Ureter (tissue), 1 donor: ENCODE measurements around the gene MCC. TPM values are rescaled to one million over a fixed set of nuclear protein-coding genes. Genes with fewer than 3 reads are reported as not detected.
A peak's percentile ranks its signal among the peaks of the same experiment; 100 is the strongest.

Experiments used
- DNase-seq: peaks from one replicate; pipeline ENCODE4 v3.0.0-alpha.2; 2020; ENCODE audit warnings: low spot score
- total RNA-seq: library from RNA; stranded (reverse); gene quantifications from one replicate; pipeline ENCODE4 v1.2.4, GENCODE V29; 2023
- donor health status: DM: yes; HTN: yes; CAD: no.

The MCC gene
- total RNA-seq, 1 donor from 2014 or later = 88.8 TPM

- no peak for DNase-seq
Measured at GRCh38 chr5:113319256-113320053, 168.8 kb downstream of the MCC start.

GRCh38 chr5:113317636-113318035 lies 170.6 kb downstream of the MCC start:
- DNase-seq = no peak

GRCh38 chr5:113311301-113311700 lies 177.0 kb downstream of the MCC start:
- DNase-seq = no peak

GRCh38 chr5:113302120-113302519 lies 186.1 kb downstream of the MCC start:
- DNase-seq = no peak

GRCh38 chr5:113299591-113299990 lies 188.7 kb downstream of the MCC start:
- no peak for DNase-seq

DNA sequence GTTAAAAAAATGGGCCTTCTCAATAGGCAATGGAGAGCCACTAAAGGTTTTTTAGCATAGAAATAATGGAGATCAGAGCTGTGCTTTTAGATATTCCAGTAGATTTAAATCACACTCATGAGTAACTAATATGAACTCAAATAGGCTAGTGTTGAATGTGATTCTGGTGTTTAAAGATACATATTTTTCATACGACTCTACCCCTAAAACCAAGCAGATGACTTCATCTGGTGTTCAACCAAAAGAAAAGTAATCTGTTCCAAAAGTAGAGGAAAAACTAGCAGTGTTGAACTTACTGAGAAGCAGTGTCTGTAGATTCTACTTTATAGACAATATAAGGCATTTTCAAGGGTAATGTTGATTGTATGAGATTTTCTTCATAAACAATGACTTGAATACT lies 191.6 kb downstream of the MCC start:
- DNase-seq = no peak

DNA sequence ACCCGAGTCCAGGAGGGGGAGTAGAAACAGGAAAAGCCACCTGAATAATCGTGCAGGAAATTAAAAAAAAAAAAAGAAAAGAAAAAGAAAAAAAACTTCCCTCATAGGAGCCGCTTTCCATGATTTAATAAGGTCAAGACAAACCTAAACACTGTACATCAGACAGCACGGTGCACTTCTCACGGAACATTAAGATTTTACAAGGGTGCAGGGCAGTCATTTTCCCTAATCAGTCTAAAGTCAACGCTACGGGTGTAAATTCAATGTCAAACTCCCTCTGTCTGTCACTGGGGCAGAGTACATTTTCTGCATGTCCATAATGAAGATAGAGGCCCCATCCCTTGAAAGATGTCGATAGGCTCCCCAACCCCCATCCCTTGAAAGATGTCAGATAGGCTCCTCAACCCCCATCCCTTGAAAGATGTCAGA lies 193.1 kb downstream of the MCC start:
- no peak for DNase-seq

DNA sequence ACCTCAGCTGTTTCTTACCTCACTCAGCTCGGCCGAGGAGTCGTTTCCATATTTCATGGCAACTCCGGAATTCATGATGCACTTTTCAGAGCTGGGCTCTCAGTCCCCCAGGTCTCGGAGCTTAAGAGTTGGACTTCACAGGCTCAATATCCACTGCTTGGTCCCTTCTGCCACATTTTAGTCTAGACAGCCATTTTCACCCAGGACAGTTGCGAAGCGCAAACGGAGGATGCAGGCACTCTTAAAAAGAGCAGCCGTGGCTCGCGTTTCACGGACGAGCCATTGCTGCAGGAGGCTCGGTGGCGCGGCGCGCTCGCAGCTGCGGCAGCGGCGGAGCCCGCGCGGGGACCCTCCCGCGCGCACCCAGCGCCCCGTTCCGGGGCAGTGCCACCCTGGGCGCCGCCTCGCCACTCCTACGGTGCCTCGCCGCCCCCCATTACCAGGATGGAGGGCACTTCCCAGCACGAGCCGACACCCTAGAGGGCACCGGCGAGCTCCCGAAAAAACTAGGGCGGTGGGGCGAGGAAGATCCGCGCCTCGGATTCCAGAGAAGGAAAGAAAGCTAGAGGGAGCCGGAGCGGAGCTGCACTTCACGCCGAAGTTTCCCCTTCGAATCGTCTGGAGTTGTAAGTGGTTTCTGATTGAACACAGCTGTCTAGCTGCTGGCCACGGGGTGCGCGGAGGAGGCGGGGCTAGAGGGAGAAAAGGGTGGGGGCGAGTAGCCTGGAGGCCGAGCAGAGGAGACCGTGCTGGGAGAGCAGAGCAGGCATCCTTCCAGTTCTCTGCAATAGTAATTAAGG lies 193.7 kb downstream of the MCC start:
- DNase-seq = peak; percentile 95

- no peak for DNase-seq
Measured at GRCh38 chr5:113293975-113294310, 194.3 kb downstream of the MCC start.

DNA sequence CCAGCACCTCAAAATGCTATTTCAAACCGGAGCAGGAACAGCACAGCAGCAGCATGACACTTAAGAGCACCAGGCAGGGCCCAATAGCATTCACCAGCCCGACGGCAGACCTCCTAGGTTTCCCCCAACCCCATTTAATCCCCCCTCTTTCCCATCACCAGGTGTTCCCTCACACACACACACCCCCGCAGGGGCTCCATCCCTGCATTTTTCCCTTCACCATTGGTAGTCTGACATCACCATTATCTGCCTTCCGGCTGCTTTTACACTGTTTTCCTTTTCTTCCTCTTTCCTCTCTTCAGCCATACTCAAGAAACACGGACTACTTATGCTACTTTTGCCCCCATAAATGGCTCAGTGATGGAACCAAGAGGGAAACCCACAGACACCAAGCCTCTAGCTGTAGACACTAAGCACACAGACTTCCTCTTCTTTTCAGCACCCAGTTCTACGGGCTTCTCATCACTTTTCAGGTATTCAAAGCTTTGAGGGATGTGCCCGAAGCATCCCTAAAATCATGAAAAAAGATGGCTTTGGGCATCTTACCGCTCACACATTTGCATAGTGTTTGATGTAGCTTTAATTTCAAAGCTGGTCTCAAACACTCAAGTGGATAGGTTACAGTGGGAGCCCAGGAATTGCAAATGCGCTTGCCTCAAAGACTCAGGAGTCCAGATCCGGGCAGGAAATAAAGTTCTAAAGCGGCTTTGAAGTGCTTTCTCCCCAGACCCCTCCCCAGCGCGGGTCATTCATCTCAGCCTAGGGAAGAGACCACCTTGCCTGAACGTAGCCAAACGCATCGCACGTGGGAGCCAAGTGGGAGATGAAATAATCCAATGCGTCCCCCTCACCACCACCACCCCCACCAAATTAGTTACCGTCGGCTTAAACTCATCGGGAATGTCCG lies 194.9 kb downstream of the MCC start:
- no peak for DNase-seq

DNA sequence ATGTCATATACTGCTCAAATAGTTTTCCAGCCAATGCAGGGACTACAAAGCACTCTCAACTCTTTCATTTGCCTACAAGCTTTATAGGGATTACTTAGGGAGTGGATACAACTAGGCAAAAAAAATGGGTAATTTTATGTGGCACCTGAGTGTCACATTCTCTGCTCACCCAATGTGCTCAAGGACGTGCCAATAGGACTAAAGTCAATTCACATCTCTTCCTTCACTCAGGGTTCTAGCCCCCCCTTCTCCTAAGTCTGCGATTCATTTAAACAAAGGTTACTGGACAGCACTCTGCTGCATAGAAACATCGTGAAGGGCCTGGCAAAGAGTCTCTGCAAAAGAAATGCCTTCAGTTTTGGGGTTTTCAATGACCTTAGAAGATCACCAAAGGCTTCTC lies 195.8 kb downstream of the MCC start:
- no peak for DNase-seq

DNA sequence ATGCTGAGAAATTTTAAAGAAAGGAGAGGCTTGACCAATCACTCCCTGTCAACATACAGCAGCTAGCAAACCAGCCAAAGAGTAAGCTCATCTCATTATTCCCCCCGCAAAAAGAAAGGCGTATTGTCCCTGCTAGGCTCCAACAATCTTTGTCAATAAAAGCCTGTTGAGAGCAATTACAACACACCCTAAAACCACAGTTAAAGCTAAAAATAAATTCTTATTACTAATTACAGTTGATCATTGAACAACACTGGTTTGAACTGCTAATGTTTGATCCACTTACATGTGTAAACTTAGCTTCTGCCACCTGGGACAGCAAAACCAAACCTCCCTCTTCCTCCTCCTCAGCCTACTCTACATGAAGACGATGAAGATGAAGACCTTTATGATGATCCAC lies 204.7 kb downstream of the MCC start:
- no peak for DNase-seq

DNA sequence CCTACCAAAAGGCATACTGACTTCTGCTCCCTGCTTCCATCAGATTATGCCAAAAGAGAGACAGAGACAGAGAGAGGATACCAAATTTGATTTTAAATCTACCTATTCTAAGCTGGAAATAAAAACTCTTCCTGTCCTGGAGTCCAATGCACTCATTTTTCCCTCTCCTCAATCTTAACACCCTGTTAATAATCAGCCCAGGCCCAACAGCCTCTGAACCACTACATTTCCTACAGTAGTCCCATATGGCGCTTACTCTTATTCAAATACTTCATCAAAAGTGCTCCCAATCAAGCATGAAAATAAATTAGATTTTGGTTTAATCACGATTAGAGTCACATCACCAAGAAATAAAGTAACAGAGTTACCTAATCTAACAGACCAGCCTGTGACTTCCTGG lies 205.8 kb downstream of the MCC start:
- DNase-seq = no peak

DNA sequence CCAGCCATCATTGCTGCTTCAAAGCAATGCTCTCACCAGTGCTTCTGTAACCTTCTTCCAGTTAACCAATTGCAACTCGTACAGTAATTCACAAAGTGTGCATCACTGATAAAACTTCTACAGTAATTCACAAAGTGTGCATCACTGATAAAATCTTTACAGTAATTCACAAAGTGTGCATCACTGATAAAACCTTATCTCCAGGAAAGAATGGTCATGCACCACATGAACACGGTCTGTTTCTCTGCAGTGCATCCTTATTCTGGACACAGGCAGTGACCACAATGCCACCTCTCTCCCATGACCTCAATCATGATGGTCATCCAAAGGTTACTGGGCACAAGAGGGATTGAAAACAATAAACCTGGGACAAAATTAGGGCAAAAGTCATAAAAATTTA lies 207.1 kb downstream of the MCC start:
- DNase-seq = no peak

DNA sequence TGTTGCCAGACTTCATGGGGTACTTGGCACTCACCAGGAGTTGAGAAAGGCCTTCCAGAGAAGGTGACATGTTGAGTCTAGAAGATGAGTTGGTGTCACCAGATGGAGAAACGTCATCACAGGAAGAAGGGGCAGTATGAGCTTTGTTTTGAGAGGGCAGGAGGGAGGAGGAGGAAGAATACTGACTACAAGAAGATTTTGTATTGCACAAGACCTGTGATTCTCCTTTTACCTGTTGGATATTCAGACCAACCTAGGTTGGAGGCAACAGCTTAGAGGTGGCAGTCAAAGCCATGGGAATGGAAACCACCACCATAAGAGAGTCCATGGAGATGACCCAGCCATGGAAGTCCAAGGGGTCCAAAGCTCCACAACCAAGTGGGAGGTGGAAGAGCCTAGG lies 207.7 kb downstream of the MCC start:
- DNase-seq = no peak

DNA sequence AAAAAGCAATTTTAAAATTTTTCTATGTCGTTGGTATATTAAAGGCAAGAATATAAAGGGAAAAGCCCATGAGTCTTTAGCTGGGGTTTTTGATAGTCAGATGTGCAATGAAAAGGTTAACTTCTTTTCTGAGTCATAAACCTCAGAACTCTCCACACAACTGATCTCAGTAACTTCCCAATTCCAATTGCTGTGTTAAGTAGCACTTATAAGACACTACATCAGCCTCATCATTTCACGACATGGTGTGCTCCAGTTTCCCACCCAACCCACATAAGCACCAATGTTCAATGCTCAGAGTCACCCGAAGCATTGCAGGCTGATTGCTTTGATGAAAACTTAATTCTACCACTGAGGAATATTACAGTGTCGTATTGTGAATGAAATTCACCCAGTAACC lies 209.3 kb downstream of the MCC start:
- DNase-seq = no peak

GRCh38 chr5:113276493-113276892 lies 211.8 kb downstream of the MCC start:
- no peak for DNase-seq

DNA sequence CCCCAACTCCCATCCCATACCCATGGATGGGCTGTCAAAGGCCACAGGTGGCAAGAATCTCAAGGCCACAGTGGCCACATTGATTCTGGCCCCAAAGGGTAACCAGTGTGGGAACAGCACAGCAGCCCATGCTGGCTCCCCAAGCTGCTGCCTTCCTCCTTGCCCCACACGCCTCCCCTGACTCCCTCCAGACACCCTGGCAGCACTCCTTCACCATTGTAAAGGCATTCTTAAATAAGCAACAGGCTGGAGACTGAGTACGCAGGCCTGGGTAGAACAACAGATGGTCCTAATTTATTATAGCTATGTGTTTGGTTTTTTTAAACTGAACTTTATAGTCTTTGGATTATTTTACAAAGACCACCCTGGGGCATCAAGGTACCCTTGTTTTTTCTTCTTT lies 212.3 kb downstream of the MCC start:
- DNase-seq = no peak

GRCh38 chr5:113274836-113275414 lies 213.3 kb downstream of the MCC start:
- DNase-seq = no peak

- no peak for DNase-seq
Measured at GRCh38 chr5:113273948-113274347, 214.3 kb downstream of the MCC start.

GRCh38 chr5:113271745-113272454 lies 216.4 kb downstream of the MCC start:
- DNase-seq = no peak
